Measurements from ENCODE around the gene ARHGAP22. TPM values are rescaled to one million over a fixed set of nuclear protein-coding genes. Genes with fewer than 3 reads are reported as not detected.
A peak's percentile ranks its signal among the peaks of the same experiment; 100 is the strongest.

ARHGAP22 gene
- total RNA-seq, 1 donor from 2014 or later: 3.5 TPM

DNA sequence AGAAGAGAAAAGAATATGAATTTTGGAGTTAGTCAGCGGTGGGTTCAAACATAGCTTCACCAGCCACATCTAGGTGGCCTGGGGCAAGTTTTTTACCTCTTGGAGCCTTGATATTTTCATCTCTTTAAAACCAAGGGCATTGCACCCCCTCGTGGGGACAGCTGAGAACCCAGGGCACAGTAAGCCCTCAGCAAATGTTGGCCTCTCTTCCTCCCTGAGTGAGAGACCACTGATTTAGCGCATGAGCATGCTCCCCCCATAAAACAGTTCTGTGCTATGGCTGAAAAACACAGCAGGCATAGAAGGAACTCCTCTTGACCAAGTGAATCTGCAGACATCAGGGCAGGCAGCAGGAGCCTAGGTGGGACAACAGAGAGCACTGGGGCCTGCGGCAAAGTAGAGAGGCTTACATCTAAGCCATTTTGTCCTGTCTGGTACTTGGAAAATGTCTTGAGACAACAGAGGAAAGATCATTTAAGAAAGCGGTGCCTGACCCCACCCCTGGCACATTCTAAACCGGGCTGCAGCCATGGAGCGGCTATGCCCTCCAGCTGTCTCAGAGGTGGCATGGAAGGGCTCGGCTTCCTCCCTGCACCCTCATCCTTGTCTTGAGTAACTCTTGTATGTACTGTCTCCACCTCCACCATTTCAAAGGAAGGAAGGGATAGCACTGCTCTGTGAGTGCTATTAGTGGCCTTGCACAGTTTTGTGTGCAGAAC is 94.7 kb downstream of the ARHGAP22 start:
- no peak for DNase-seq (ENCODE audit: missing footprints)
- ATAC-seq: no peak
- intact Hi-C loops (cut with DNase I): loop anchor here (2.0 kb wide), 1 partner anchor 147 kb away; no protein-coding TSS in a partner anchor

DNA sequence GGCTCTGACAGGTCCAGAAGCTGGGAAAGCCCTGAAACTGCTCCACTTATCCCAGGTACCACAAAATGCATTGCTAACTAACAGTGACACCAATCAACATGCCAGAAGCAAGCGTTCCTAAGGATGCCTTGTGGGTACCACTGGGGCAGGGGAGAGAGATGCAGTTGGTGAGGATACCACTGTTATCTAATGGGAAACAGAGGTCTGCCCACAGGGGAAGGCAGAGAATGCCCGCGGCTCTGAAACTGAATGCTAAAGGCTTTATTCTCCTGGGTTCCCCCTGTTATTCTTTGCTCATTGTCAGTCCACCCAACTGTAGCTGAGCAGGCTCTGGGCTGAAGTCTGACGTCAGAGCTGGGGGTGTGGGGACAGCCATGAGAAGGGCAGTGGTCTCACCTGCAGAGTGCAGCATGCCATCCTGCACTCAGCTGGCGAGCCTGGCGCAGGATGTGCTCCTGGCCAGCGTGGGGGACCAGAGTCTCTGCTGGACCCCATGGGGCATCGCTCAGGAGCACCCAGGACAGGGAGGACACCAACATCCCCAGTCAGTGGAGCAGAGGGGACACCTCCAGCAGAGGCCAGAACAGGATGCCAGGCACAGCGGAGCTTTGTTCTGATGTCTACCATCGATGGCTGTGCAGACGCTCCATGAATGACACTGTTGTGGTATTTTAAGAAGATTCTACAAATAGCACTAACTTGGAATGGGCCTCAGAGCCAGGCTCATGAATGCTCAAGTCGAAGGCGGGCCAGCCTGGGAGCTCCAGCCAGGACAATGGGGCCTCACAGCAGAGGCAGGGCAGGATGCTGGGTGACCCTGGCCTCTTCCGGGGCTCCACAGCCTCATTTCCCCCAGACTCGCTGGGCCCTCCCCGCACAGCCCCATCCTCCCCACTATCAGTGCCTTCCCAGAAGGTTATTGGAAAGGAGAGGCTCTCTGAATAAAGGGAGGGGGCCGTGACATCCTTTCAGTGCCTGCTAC is 95.8 kb downstream of the ARHGAP22 start:
- DNase-seq (ENCODE audit: missing footprints) (no peak), ATAC-seq (peak; percentile 26)
- intact Hi-C loops (cut with DNase I): loop anchor here (2.0 kb wide), 1 partner anchor 146 kb away; no protein-coding TSS in a partner anchor

DNA sequence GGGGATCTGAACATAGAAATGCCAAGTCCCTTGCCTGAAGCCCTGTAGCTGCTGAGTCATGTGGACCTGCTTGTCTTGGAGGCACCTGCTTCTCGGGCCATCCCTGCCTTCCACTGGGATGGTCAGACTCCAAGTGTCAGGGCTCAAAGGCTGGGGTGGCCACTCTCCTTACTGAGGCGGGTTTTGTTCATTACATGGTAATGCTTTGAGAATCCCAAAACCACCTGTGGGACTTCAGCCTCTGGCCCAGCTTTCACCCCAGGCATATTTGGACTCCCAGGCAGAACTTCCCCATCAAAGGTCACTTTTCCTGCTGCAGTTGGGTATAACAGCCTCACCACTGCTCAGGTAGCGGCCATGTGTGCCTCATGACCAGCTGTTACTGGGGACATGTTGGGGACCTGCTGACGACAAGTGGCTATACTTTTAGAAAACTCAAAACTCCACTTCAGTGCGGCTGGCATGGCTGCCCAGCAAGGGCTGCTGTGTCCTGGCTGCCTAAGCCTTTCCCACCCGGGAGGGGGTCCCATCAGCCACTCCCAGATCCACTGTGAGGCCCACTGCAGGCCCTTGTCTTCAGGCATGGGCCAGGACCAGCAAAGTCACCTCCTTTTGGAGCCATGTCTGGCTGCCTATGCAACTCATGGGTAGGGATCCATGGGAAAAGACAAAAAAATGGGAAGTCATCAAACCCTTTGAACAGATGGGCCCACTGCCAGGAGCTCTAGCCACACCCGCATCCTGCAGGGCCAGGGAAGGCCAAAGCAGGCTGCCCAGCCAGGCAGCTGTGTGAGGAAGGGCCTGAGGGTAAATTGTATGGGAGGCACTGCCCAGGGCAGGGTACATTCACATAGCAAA is 96.7 kb downstream of the ARHGAP22 start:
- intact Hi-C loops (cut with DNase I): loop anchor here (2.0 kb wide), 1 partner anchor 145 kb away; no protein-coding TSS in a partner anchor
- ATAC-seq (no peak), DNase-seq (ENCODE audit: missing footprints) (no peak)

DNA sequence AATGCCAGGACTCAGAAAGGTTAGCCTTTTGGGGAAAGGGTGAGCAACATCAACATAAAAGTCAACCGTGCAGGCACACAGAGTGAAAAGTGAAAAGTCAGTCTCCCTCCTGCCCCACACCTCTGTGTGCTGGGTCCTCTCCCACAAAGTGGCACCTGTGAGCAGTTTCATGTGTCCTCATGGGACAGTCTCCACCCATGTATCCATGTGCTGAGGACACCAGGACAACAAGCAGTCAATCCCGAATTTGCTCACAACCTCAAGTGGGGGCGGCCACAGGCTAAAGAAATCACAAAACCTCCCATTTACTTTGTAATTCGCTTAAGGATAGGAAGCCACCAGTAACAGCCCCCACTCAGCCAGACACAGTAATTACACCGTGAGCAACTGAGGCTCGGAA is 97.4 kb downstream of the ARHGAP22 start:
- intact Hi-C loops (cut with DNase I): no loop called here
- ATAC-seq (no peak), DNase-seq (ENCODE audit: missing footprints) (no peak)

DNA sequence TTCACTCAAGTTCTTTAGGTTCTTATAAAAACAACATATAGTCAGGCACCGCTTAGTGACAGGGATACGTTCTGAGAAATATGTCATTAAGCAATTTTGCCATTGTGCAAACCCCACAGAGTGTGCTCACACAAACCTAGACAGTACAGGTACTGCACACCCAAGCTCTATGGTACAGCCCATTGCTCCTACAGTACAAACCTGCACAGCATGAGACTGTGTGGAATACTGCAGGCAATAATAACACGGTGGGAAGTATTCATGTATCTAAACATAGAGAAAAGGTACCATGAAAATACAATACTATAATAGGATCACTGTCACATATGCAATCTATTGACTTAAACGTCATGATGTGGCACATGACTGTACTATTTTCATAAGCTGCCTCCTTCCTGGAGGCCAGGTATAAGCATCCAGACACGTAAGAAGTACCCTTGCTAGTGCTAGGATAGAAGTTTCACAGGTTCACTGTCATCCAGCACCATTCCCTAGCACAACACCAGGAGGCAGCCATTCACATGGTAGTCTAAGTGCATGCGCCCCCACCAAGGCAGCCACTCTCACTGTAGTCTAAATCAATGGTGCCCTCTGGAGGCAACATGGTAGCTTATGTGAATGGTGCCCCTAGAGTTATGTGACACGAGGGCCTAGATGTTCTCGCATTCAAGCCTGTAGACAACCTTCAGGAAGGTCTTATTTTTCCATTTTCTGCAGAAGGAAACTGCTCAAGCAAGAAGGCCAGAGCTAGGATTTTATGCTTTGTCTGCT is 98.5 kb downstream of the ARHGAP22 start:
- no peak for DNase-seq (ENCODE audit: missing footprints)
- no peak for ATAC-seq
- intact Hi-C loops (cut with DNase I): no loop called here

DNA sequence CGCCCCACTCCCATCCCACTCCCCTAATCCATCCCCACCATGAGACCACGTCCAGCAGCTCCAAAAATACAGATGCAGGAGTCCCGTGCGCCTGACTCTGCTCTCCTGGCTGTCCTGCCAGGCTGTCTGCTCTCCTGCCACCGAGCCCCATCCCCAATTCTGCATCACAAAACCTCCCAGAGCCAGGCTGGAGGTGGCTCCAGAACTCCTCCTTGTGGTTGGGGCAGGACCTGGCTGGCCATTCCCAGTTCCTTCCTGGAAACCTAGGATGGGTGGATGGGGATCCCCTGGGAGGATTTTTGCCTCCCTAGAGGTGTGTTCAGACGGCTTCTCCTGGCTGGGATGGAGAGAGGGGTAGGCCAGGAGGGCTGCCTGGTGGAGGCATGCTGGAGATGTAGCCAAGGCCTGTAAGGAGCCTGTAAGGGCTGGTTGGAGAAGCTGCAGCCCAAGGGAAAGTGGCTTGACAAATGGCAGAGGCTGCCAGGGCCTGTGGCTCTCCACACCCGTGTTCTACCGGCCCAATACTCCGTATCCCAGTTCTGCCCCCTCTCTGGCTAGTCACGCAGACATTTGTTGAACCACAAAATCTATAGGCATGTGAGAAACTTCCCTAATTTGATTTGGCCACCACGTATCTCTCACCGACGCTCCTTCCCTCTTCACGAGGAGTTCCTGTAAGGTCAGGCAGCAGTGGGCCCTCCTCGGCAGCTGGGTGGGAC is 99.3 kb downstream of the ARHGAP22 start:
- ATAC-seq (no peak), DNase-seq (ENCODE audit: missing footprints) (no peak)
- intact Hi-C loops (cut with DNase I): no loop called here

DNA sequence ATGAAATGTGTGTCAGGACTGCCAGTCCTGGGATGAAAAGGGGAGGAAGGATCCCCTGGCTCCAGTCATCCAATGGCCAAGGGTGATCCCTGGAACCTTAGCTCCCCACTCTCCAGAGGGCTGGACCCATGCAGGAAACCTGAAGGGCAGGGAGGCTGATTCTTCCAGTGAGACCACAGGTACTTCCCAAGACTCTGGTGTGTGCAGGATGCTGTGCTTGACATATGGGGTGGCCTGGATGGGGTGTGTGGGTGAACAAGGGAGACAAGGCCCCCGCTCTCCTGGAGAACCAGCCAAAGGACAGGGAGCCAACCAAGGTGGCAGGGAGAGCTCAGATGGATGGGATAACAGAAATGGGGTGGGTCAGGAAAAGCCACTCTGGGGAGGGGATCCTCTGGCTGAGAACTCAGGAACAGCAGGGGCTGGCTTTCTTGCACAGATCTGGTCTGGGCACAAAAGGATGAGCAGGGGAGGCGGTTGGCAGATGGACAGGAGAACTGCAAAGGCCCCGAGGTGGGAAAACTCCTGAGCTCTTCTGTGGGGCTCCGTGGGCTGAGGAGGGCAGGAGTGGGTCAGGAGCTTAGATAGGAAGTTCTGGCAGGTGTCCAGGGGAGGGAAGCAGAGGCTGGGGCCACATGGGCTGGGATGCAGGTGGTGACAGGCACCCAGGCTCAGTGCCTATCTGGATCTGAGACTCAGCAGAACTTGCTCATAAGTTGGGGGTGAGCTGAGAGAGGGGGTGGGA is 100.6 kb downstream of the ARHGAP22 start:
- DNase-seq (ENCODE audit: missing footprints) (no peak), ATAC-seq (no peak)
- intact Hi-C loops (cut with DNase I): no loop called here

DNA sequence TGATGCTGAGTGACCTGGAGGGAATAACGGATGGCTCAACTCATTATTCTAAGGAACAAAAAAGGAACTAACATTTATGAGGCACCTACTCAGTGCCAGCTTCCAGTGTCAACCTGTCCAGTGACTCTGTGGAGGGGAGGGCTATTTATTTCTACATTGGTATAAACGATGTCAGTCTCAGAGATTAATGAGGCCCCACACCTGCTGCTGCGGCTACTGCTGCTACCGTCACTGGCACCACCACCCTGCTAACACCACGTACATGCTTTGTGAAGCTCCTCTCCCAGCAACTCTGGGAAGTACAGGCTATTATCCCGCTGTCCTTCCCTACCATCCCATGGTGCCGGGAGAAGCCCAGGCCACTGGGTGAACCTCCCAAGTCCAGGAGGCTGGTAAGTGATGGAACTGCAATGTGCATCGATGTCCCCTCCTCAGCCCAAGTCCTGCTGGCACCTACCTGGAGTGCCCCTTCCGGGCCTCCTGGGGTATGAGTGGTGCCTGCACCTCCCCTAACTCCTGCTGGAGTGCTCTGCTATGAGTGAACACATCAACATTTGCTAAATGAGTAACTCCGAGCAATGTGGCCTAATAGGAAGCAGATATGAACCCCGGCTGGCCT is 101.5 kb downstream of the ARHGAP22 start:
- no peak for ATAC-seq
- intact Hi-C loops (cut with DNase I): no loop called here
- no peak for DNase-seq (ENCODE audit: missing footprints)

DNA sequence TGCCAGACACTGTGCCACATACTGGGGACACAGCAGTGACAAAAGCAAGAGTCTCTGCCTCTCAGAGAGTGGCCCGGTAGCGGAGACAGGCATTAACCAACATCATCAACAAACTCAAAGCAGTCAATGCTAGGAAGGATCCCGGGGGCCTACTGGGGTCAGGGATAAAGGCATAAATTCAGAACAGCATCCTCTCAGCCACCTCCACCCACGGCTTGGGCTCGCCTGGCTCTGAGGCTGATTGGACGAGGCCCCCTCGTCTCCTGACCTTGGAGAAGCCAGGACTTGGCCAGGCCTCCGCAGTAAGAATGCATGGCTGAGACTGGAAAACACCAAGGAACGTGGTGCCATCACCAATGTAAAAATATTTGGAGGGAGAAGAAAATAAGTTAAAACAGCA is 102.1 kb downstream of the ARHGAP22 start:
- intact Hi-C loops (cut with DNase I): no loop called here
- DNase-seq (ENCODE audit: missing footprints) (no peak), ATAC-seq (no peak)

DNA sequence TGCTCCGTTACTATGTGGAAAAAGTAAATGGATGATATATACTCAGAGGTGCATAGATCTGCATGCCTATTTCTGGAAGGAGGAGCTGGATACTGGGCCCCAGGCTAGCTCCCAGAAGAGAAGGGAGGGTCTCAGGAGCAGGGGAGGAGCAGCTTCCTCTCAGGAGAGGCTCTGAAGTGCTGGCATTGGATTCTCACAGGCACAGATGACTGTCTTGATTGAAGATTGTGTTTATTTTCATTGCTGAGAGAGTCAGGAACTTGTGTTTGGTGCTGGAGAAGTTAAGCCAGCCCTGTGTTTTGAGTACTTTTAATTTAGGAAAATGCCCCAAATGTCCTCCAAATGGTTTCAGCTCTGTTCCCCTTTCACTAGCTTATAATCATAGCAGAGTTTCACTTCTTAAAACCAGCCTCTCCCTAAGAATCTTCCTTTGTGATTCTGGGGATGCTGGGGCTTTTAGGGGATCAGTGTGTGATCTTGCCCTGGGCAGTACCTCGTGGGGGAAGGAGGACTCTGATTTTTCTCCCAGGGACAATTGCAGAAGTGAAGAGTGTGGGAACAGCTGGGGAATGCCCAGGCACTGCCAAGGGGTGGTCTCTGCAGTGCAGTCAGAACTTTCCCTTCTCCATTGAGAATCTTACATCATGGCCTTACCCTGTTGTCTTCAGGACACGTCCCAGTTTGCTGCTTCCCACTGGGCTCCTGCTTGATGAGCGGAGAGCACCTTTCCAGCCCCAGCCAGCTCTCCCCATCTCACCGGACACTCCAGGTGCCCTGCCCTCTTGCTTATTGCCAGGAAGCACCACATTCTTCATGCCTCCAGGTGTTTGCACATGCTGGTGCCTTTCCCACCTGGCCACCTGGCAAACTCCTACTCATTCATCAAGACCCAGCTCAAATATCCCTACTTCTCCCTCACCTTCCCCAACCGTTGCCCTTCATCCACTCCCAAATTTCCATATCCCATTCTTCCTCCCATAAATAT is 102.8 kb downstream of the ARHGAP22 start:
- no peak for DNase-seq (ENCODE audit: missing footprints)
- intact Hi-C loops (cut with DNase I): no loop called here

DNA sequence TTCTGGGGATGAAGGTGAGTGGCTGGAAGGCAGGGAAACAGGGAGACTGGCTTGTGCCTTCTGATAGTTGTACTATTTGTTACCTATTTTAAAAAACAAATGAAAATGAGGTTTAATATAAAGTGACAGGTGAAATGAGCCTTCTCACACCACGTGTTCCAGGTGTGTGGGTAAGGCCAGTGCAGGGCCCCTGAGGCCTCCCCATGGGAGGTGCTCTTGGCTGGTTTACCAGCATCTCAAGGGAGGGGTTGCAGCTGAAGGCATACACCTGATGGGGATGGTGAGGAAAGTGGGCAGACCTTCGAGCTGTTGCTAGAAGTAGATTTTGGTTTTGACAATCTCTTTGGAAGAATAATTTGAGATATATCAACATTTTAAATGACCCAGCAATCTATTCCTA is 103.6 kb downstream of the ARHGAP22 start:
- ATAC-seq (no peak), DNase-seq (ENCODE audit: missing footprints) (no peak)
- intact Hi-C loops (cut with DNase I): no loop called here

More for the DNA sequence above, 102.8 kb downstream of the ARHGAP22 start:
- ATAC-seq: no peak

DNA sequence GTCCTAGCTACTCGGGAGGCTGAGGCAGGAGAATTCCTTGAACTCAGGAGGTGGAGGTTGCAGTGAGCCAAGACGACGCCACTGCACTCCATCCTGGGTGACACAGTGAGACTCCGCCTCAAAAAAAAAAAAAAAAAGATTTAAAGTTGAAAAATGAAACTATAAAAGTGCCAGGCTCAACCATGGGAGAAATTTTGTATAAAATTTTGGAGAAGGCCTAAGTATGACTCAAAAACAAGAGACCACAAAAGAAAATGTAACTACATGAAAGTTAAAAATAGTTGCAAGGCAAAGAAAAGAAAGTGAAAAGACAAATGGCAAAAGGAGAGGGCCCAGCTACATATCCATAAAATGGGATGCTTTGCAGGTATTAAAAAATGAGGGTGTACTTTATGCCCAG is 104.1 kb downstream of the ARHGAP22 start:
- no peak for DNase-seq (ENCODE audit: missing footprints)
- ATAC-seq: no peak
- intact Hi-C loops (cut with DNase I): no loop called here

DNA sequence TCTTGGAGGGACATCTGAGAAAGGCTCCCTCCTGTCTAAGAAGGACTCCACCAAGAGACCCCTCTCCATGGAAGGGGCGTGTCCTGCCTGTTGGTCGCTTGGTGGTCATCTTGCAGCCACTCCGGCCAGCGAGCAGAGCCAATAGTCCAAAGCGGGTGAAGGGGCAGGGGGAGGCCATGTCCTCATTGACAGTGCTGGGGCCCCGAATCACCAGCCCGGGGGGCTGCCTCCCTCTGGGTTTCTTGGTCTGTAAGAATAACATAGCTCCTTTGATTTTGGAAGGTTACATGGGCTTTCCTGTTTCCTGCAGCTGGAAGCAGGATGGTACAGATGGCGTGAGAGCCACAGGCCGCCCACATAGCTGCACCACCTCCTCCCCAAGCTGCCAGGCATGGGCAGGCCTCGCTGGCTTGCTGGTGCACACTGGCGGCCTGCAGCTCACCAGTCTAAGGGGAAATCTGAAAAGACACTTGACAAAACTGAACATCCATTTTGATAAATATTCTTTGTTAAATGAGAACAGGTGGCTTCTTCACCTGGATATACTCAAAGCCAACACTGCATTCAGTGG is 105.8 kb downstream of the ARHGAP22 start:
- ATAC-seq (no peak), DNase-seq (ENCODE audit: missing footprints) (no peak)
- intact Hi-C loops (cut with DNase I): no loop called here

DNA sequence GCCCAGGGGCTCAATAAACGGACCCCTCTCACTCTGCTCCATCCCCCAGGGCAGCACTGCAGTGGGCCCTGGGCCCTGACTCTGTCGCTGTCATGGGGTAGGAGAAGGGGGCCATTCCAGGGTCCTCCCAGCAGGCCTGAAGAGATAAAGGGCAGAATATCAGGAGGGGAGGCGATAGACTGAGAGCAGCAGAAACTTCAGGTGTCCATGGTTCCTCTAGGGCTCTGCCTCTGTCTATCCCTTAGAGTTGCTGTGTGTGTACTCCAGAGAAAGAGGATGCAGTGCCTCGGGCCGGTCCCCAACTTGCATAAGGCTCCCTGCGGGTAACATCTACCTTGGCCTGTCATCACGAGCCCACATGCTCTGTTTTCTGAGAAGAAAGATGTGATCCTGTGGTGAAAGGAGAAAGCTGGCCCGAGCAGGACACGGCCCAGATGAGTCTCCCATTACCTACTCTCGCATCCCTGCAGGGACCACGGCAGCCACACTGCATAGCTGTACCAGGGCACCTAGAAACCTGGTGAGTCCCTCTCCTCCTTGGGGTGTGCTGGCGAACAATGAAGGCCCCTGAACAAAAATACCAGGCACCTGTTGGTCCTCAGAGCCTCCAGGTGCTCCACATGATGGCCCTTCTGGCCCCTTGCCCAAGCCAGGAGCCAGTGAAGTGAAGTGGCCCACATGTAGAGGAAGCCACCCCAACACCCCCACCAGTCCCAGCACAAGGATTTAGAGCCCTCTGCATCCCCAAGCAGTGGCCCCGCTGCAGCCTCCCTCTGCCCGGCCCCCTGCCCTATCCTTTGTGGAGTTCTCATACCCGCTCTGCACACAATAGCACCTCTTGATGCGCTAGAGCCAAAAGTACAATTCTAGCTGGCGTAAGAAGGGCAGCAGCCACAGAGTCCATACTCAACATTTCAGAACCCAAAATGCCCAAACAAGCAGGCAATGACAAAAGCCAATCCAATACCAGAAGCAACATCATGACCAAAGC is 106.8 kb downstream of the ARHGAP22 start:
- DNase-seq (ENCODE audit: missing footprints) (no peak), ATAC-seq (no peak)
- intact Hi-C loops (cut with DNase I): no loop called here
